IMR-90 (cell line): ENCODE data around the gene TMEM181. TPM values are rescaled to one million over a fixed set of nuclear protein-coding genes. Genes with fewer than 3 reads are reported as not detected.

Experiments
- ATAC-seq: fragments of 200-7000 bp; cut with Tn5 transposase; 2 replicates; pipeline ENCODE4 v1.9.1; 2020; ENCODE audit warnings: low read depth, mild to moderate bottlenecking, moderate library complexity
- BruUV-seq: library from RNA; stranded (reverse); fragments of 400-500 nt; replicated peaks from 2 replicates; lab custom pipeline; 2021; lab: Mats Ljungman, UMichigan
- CTCF ChIA-PET: fragments of 300-600 bp; formaldehyde crosslinking; extraction: SDS; loops from one replicate; lab custom pipeline; 2021; ENCODE audit warnings: antibody characterized with exemption; lab: Yijun Ruan, JAX
- POLR2A ChIA-PET: fragments of 300-600 bp; sonication (Branson Sonifier 250); formaldehyde crosslinking; loops from one replicate; lab custom pipeline; 2022; ENCODE audit warnings: antibody characterized with exemption; ENCODE audit not compliant: unreplicated experiment; lab: Charles Lee
- DNase-seq: peaks from one replicate; pipeline ENCODE4 v3.0.0; 2013
- H2AFZ ChIP-seq: replicated peaks from 2 replicates; pipeline ENCODE3; 2013; ENCODE audit warnings: low read length, mild to moderate bottlenecking; ENCODE audit not compliant: poor library complexity
- H2AK5ac ChIP-seq: 2 replicates; pipeline ENCODE4 v1.6.1; 2013; ENCODE audit warnings: low read depth, low read length, inconsistent platforms
- H2AK9ac ChIP-seq: replicated peaks from 2 replicates; pipeline ENCODE3; 2013; ENCODE audit warnings: mild to moderate bottlenecking, low read depth, low read length, moderate library complexity; ENCODE audit not compliant: poor library complexity
- H2BK120ac ChIP-seq: 2 replicates; pipeline ENCODE4 v1.6.1; 2013; ENCODE audit warnings: low read depth, low read length, inconsistent platforms
- H2BK15ac ChIP-seq: 3 replicates; pipeline ENCODE4 v1.6.1; 2013; ENCODE audit warnings: low read depth, low read length, inconsistent platforms
- H2BK20ac ChIP-seq: 2 replicates; pipeline ENCODE4 v1.6.1; 2013; ENCODE audit warnings: low read depth, mild to moderate bottlenecking, inconsistent platforms, low read length, moderate library complexity
- H2BK5ac ChIP-seq: 2 replicates; pipeline ENCODE4 v1.6.1; 2013; ENCODE audit warnings: mild to moderate bottlenecking, low read depth, low read length, inconsistent platforms; ENCODE audit not compliant: poor library complexity, severe bottlenecking
- H3K14ac ChIP-seq: replicated peaks from 2 replicates; pipeline ENCODE4 v1.6.1; 2013; ENCODE audit warnings: low read depth, low read length, inconsistent platforms
- H3K18ac ChIP-seq: 2 replicates; pipeline ENCODE4 v1.6.1; 2013; ENCODE audit warnings: low read depth, low read length, control low read depth
- H3K23ac ChIP-seq: 2 replicates; pipeline ENCODE4 v1.6.1; 2013; ENCODE audit warnings: low read depth, low read length, inconsistent platforms
- H3K27ac ChIP-seq: 2 replicates; pipeline ENCODE4 v1.5.1; 2013; ENCODE audit warnings: mild to moderate bottlenecking, control low read depth, low read length; ENCODE audit not compliant: insufficient read depth
- H3K27me3 ChIP-seq: 2 replicates; pipeline ENCODE4 v1.6.1; 2013; ENCODE audit warnings: low read length; ENCODE audit not compliant: control insufficient read depth, insufficient read depth
- H3K36me3 ChIP-seq: 2 replicates; pipeline ENCODE4 v1.6.1; 2013; ENCODE audit warnings: low read length, mixed read lengths; ENCODE audit not compliant: control insufficient read depth, insufficient read depth
- H3K4ac ChIP-seq: 2 replicates; pipeline ENCODE4 v1.6.1; 2013; ENCODE audit warnings: low read depth, low read length, inconsistent platforms
- H3K4me1 ChIP-seq: 2 replicates; pipeline ENCODE4 v1.6.1; 2013; ENCODE audit warnings: low read length, mixed read lengths; ENCODE audit not compliant: control insufficient read depth, insufficient read depth
- H3K4me2 ChIP-seq: 2 replicates; pipeline ENCODE4 v1.6.1; 2013; ENCODE audit warnings: low read depth, mild to moderate bottlenecking, control low read depth, low read length, moderate library complexity
- H3K4me3 ChIP-seq: 2 replicates; pipeline ENCODE4 v1.5.1; 2013; ENCODE audit warnings: low read depth, mild to moderate bottlenecking, control low read depth, low read length, moderate library complexity; ENCODE audit not compliant: insufficient read depth
- H3K56ac ChIP-seq: 2 replicates; pipeline ENCODE4 v1.6.1; 2013; ENCODE audit warnings: low read length, inconsistent platforms; ENCODE audit not compliant: insufficient read depth; ENCODE audit errors: extremely low read depth
- H3K79me1 ChIP-seq, 2 experiments: 2 replicates each; pipeline ENCODE4 v1.6.1; 2013; ENCODE audit warnings: low read length in 2 of 2, inconsistent platforms in 1 of 2, low read depth in 1 of 2
- H3K9ac ChIP-seq: 2 replicates; pipeline ENCODE4 v1.6.1; 2013; ENCODE audit warnings: low read depth, low read length, control low read depth
- H3K9me1 ChIP-seq: 2 replicates; pipeline ENCODE4 v1.6.1; 2013; ENCODE audit warnings: low read length, inconsistent platforms; ENCODE audit not compliant: insufficient read depth
- H3K9me3 ChIP-seq: 2 replicates; pipeline ENCODE4 v1.6.1; 2013; ENCODE audit warnings: low read length; ENCODE audit not compliant: control insufficient read depth, insufficient read depth
- H4K20me1 ChIP-seq: 2 replicates; pipeline ENCODE4 v1.6.1; 2013; ENCODE audit warnings: low read length, inconsistent platforms; ENCODE audit not compliant: insufficient read depth
- H4K5ac ChIP-seq: 2 replicates; pipeline ENCODE4 v1.6.1; 2013; ENCODE audit warnings: mild to moderate bottlenecking, low read depth, low read length, control low read depth
- H4K8ac ChIP-seq, 2 experiments: 2 replicates each; pipeline ENCODE4 v1.6.1; 2013; ENCODE audit warnings: low read depth in 2 of 2, low read length in 2 of 2, control low read depth in 1 of 2, inconsistent platforms in 1 of 2
- H4K91ac ChIP-seq: 2 replicates; pipeline ENCODE4 v1.6.1; 2013; ENCODE audit warnings: low read depth, low read length, inconsistent platforms; ENCODE audit not compliant: insufficient read depth
- BHLHE40 ChIP-seq: fragments of 150-350 bp; IDR thresholded peaks from 2 replicates; pipeline ENCODE4 v1.6.1; 2016; ENCODE audit warnings: mild to moderate bottlenecking, low read depth, low read length
- NFE2L2 ChIP-seq: fragments of 150-350 bp; IDR thresholded peaks from 2 replicates; pipeline ENCODE4 v1.6.1; 2016; ENCODE audit warnings: low read depth, mild to moderate bottlenecking, low read length
- SMC3 ChIP-seq: fragments of 150-350 bp; IDR thresholded peaks from 2 replicates; pipeline ENCODE4 v1.6.1; 2016; ENCODE audit warnings: low read depth, mild to moderate bottlenecking, antibody characterized with exemption, low read length, moderate library complexity
- WGBS, 2 experiments: methylation state at CpG; one replicate each; pipeline versions ENCODE4 v1.1.5 to v1.1.7; 2013; ENCODE audit warnings: missing lambda C conversion rate in 2 of 2; ENCODE audit not compliant: insufficient read length in 1 of 2; ENCODE audit errors: extremely low coverage in 2 of 2; 5-methylcytosine and 5-hydroxymethylcytosine counted together
- dilution Hi-C: fragments of 300-500 bp; cut with HindIII; formaldehyde crosslinking; loops from one replicate; pipeline ENCODE4 v1.14.3; 2018; ENCODE audit warnings: low sequenced_read_pairs; ENCODE audit not compliant: unreplicated experiment
- in situ Hi-C: fragments of 300-500 bp; cut with MboI; formaldehyde crosslinking; loops from 3 replicates; pipeline ENCODE4 v1.14.3; 2019; ENCODE audit warnings: low sequenced_read_pairs, inconsistent platforms, mixed read lengths
- intact Hi-C: fragments of 100-400 bp; cut with micrococcal nuclease; formaldehyde crosslinking; loops from 2 replicates; pipeline ENCODE4 v1.10.0; 2022
- polyA plus RNA-seq, 3 experiments: library from polyadenylated mRNA; depleted of rRNA; stranded (reverse); fragments of >200 nt; gene quantifications; 2 replicates each; pipeline ENCODE4 v1.2.3, GENCODE V29; 2012; ENCODE audit warnings: low replicate concordance in 1 of 3
- total RNA-seq: library from RNA; depleted of rRNA; stranded (reverse); fragments of >200 nt; gene quantifications from 2 replicates; pipeline ENCODE4 v1.2.3, GENCODE V29; 2012

TMEM181 gene
- total and polyA plus RNA-seq, 2 of the 4 experiments (the other 2 are of a cell fraction): 22.8 to 27.8 TPM

- no peak for TF ChIP-seq NFE2L2
Measured at GRCh38 chr6:158545043-158545966, 14.6 kb upstream of the TMEM181 start (continued).

- in situ Hi-C loops: no loop called here
- POLR2A ChIA-PET: no interaction called here
- no peak overlapping the region for H3K56ac ChIP-seq
- WGBS, 2 experiments: 63% methylated on average over 2 of the region's 9 CpGs; no CpG with 5 or more reads in 1 of the 2 experiments
- CTCF ChIA-PET: no interaction called here
- no peak overlapping the region for H2AFZ ChIP-seq
- TF ChIP-seq SMC3 (no peak), BHLHE40 (no peak)
- DNase-seq: no peak
- H4K5ac ChIP-seq: no peak overlapping the region
- no peak overlapping the region for H3K4ac ChIP-seq
- peaks cover 15% of the 10 kb centered on the region for H3K27me3 ChIP-seq
- no peak overlapping the region for H3K18ac ChIP-seq
- no peak overlapping the region for H3K14ac ChIP-seq
- intact Hi-C loops: no loop called here
- H3K9me1 ChIP-seq: no peaks in the 10 kb centered on the region
- H3K36me3 ChIP-seq: no peaks in the 10 kb centered on the region
- no peak overlapping the region for H4K91ac ChIP-seq
- H4K8ac ChIP-seq: no peak overlapping the region
- no peak overlapping the region for H3K4me2 ChIP-seq
- H3K23ac ChIP-seq: no peak overlapping the region
- dilution Hi-C loops: no loop called here
- no peak overlapping the region for H2BK5ac ChIP-seq
- H2BK20ac ChIP-seq: no peak overlapping the region
- no peak overlapping the region for H2BK120ac ChIP-seq
- no peak overlapping the region for H3K4me3 ChIP-seq
- no peaks in the 10 kb centered on the region for H4K20me1 ChIP-seq
- BruUV-seq: no TSS peak
- ATAC-seq: no peak
- H3K9ac ChIP-seq: no peak overlapping the region
- H2AK9ac ChIP-seq: no peak overlapping the region
- H3K9me3 ChIP-seq: no peaks in the 10 kb centered on the region
- no peak overlapping the region for H2BK15ac ChIP-seq
- H3K4me1 ChIP-seq: no peaks in the 10 kb centered on the region
- no peaks in the 10 kb centered on the region for H3K79me1 ChIP-seq
- H3K27ac ChIP-seq: no peak overlapping the region
- no peak overlapping the region for H2AK5ac ChIP-seq
Measured at GRCh38 chr6:158548418-158549161, 11.3 kb upstream of the TMEM181 start.
